ENCODE results near the gene CCDC24. TPM values are rescaled to one million over a fixed set of nuclear protein-coding genes. Genes with fewer than 3 reads are reported as not detected.

Gene CCDC24
- total and polyA plus RNA-seq, 2 donors (not counting 3 experiments of a cell fraction or from before 2014, with no cell fraction given): 2.2 to 3.1 TPM

DNA sequence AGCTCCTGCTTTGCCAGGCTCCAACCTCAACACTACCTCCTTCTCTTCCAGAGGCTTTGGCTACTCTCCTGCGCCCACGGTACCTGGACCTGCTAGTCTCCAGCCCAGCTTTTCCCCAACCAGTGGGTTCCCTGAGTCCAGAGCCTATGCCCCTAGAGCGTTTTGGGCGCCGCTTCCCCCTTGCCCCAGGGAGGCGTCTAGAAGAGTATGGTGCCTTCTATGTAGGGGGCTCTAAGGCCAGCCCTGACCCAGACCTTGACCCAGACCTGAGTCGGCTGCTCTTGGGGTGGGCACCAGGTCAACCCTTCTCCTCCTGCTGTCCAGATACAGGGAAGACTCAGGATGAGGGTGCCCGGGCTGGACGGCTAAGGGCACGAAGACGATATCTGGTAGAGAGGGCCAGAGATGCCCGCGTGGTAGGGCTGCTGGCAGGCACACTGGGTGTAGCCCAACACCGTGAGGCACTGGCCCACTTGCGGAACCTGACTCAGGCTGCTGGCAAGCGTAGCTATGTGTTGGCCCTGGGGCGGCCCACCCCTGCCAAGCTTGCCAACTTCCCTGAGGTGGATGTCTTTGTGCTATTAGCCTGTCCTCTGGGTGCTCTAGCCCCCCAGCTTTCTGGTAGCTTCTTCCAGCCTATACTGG, 19.9 kb upstream of the CCDC24 start:
- ChIA-PET POLR2A (no interaction called here), CTCF (interaction anchor here (0.7 to 1.5 kb wide), 2 partner anchors 58 to 77 kb away, joined by 3 to 5 read pairs; no protein-coding TSS in a partner anchor)

More for the DNA sequence above, 19.9 kb upstream of the CCDC24 start:
- peaks cover 21% of the 10 kb centered on the region for H3K4me1 ChIP-seq (ENCODE audit: control insufficient read depth, extremely low read depth, insufficient read depth, low read length)
- no peaks in the 10 kb centered on the region for H3K27me3 ChIP-seq (ENCODE audit: control insufficient read depth in 2 of 2, insufficient read depth in 2 of 2, low read length in 2 of 2)
- H3K27ac ChIP-seq (ENCODE audit: insufficient read depth, low read depth, low read length): no peak overlapping the region
- no peaks in the 10 kb centered on the region for H4K20me1 ChIP-seq (replicated peaks; ENCODE audit: control insufficient read depth, extremely low read depth, insufficient read depth, low read length)
- DNase-seq (ENCODE audit: low read depth, low spot score) (no peak), FAIRE-seq (no peak)
- no TSS peak for BruUV-seq (replicated peaks)
- intact Hi-C loops (cut with micrococcal nuclease) (no loop called here), dilution Hi-C loops (cut with MboI; ENCODE audit: extremely low pct_ligation_motif_present, low sequenced_read_pairs) (no loop called here)
- peaks cover 0 to 9% of the 10 kb centered on the region in 2 experiments for H3K36me3 ChIP-seq (ENCODE audit: control insufficient read depth in 2 of 2, extremely low read depth in 1 of 2, insufficient read depth in 2 of 2, low read length in 2 of 2)
- H3K9ac ChIP-seq (replicated peaks; ENCODE audit: extremely low read depth, insufficient read depth, low read length): no peak overlapping the region
- H3K79me2 ChIP-seq (ENCODE audit: control insufficient read depth, insufficient read depth, low read length): peaks cover 20% of the 10 kb centered on the region
- H3K9me1 ChIP-seq (replicated peaks; ENCODE audit: control insufficient read depth, extremely low read depth, insufficient read depth, low read length): no peaks in the 10 kb centered on the region
- TF ChIP-seq MYC (IDR thresholded peaks at IDR 0.05; ENCODE audit: low read depth, low read length): no peak
- no peak for TF ChIP-seq EZH2 (IDR thresholded peaks at IDR 0.05; ENCODE audit: borderline replicate concordance, low read depth, low read length, severe bottlenecking)
- TF ChIP-seq, protein P1, sequence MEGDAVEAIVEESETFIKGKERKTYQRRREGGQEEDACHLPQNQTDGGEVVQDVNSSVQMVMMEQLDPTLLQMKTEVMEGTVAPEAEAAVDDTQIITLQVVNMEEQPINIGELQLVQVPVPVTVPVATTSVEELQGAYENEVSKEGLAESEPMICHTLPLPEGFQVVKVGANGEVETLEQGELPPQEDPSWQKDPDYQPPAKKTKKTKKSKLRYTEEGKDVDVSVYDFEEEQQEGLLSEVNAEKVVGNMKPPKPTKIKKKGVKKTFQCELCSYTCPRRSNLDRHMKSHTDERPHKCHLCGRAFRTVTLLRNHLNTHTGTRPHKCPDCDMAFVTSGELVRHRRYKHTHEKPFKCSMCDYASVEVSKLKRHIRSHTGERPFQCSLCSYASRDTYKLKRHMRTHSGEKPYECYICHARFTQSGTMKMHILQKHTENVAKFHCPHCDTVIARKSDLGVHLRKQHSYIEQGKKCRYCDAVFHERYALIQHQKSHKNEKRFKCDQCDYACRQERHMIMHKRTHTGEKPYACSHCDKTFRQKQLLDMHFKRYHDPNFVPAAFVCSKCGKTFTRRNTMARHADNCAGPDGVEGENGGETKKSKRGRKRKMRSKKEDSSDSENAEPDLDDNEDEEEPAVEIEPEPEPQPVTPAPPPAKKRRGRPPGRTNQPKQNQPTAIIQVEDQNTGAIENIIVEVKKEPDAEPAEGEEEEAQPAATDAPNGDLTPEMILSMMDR (IDR thresholded peaks at IDR 0.05; ENCODE audit: extremely low read depth in 1 of 2, insufficient read depth in 1 of 2, low read depth in 1 of 2, low read length in 2 of 2): no peak
- TF ChIP-seq GATA2 (IDR thresholded peaks at IDR 0.05; ENCODE audit: insufficient read depth, insufficient read length, low read depth, low read length): no peak
- TF ChIP-seq, protein P2, sequence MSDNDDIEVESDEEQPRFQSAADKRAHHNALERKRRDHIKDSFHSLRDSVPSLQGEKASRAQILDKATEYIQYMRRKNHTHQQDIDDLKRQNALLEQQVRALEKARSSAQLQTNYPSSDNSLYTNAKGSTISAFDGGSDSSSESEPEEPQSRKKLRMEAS (IDR thresholded peaks at IDR 0.05; ENCODE audit: insufficient read depth, insufficient read length): no peak
- TF ChIP-seq JUN (IDR thresholded peaks at IDR 0.05; ENCODE audit: borderline replicate concordance, insufficient read depth, insufficient read length, low read depth): no peak
- no peak for TF ChIP-seq FOS (IDR thresholded peaks at IDR 0.05; ENCODE audit: borderline replicate concordance, insufficient read depth, low read length)
- TF ChIP-seq POLR2A (IDR thresholded peaks at IDR 0.05; ENCODE audit: low read depth, low read length): no peak
- no peak for TF ChIP-seq POLR2AphosphoS5 (IDR thresholded peaks at IDR 0.05; ENCODE audit: insufficient read depth, low read depth, low read length)
- H2AFZ ChIP-seq (ENCODE audit: low read depth, low read length): no peak overlapping the region
- H3K9me3 ChIP-seq (replicated peaks; ENCODE audit: control insufficient read depth, insufficient read depth, low read length): no peaks in the 10 kb centered on the region
- H3K4me2 ChIP-seq (ENCODE audit: insufficient read depth, low read length): no peak overlapping the region
- no peak overlapping the region for H3K4me3 ChIP-seq (replicated peaks in 1 of 3; ENCODE audit: insufficient read depth in 1 of 3, low read depth in 1 of 3, low read length in 3 of 3)

All from endothelial cell of umbilical vein (primary cell).